Prostate gland (tissue), 2 donors: Measurements from ENCODE around the gene CPLX1.

Experiments
- CTCF ChIP-seq, 4 experiments: fragments of 200-600 bp in 2 of 4; fragments of 450-650 bp in 2 of 4; sonication (generic) in 2 of 4; IDR thresholded peaks; 1 replicate in 3 of 4; 2 replicates in 1 of 4; pipeline ENCODE4 v1.5.1; 2016 to 2019; ENCODE audit warnings: antibody characterized with exemption in 4 of 4, mild to moderate bottlenecking in 2 of 4, moderate library complexity in 2 of 4
- POLR2A ChIP-seq: fragments of 450-650 bp; IDR thresholded peaks from one replicate; pipeline ENCODE4 v1.6.1; 2016; ENCODE audit warnings: antibody characterized with exemption, mild to moderate bottlenecking

GRCh38 chr4:866068-866760 lies 40.3 kb upstream of the CPLX1 start:
- no peak for TF ChIP-seq CTCF (IDR thresholded peaks at IDR 0.05)
- TF ChIP-seq POLR2A = no peak
